K562 (cell line): Measurements from ENCODE around the gene CD48. TPM values are rescaled to one million over a fixed set of nuclear protein-coding genes. Genes with fewer than 3 reads are reported as not detected.

Experiments used
- ATAC-seq: fragments of 200-7000 bp; cut with Tn5 transposase; 3 replicates; pipeline ENCODE4 v1.9.1; 2020; ENCODE audit warnings: moderate library complexity
- BruUV-seq: library from RNA; stranded (reverse); fragments of 400-500 nt; replicated peaks from 2 replicates; lab custom pipeline; 2021; lab: Mats Ljungman, UMichigan
- CTCF ChIA-PET: fragments of 300-600 bp; formaldehyde crosslinking; extraction: SDS; loops from one replicate; lab custom pipeline; 2021; ENCODE audit warnings: low intra/inter-chr PET ratio; lab: Yijun Ruan, JAX
- POLR2A ChIA-PET: fragments of 300-600, 350-650 bp; sonication (Branson Sonifier 250); formaldehyde crosslinking; extraction: SDS; loops from one replicate; lab custom pipeline; 2021; ENCODE audit warnings: antibody characterized with exemption, inconsistent platforms; lab: Yijun Ruan, JAX
- DNase-seq, 4 experiments: peaks; one replicate each; pipeline versions ENCODE4 v3.0.0 to v3.0.0-alpha.2; 2011 to 2018; ENCODE audit warnings: low spot score in 3 of 4, mixed read lengths in 3 of 4; ENCODE audit errors: extremely low read depth in 1 of 4
- FAIRE-seq: peaks from 2 replicates; lab custom pipeline; 2011; peaks lifted over from hg19 to GRCh38; lab: Jason Lieb, UNC
- H2AFZ ChIP-seq: 2 replicates; pipeline ENCODE4 v1.6.0; 2011; ENCODE audit warnings: low read depth, low read length, control low read depth, inconsistent platforms
- H3K27ac ChIP-seq: fragments of 200-600 bp; 3 replicates; pipeline ENCODE4 v1.8.0; 2011; ENCODE audit warnings: low read depth, mild to moderate bottlenecking, control low read depth, inconsistent platforms, low read length, moderate library complexity, mixed read lengths; ENCODE audit errors: extremely low read depth
- H3K27me3 ChIP-seq, 2 experiments: fragments of 300-600 bp in 1 of 2; 2 replicates in 1 of 2; 3 replicates in 1 of 2; pipeline versions ENCODE4 v1.6.0 to v1.8.0; 2011; ENCODE audit warnings: inconsistent platforms in 2 of 2, low read length in 2 of 2, mild to moderate bottlenecking in 1 of 2, mixed read lengths in 1 of 2, moderate library complexity in 1 of 2; ENCODE audit not compliant: control insufficient read depth in 2 of 2, insufficient read depth in 2 of 2
- H3K36me3 ChIP-seq: fragments of 300-600 bp; 3 replicates; pipeline ENCODE4 v1.8.0; 2011; ENCODE audit warnings: mild to moderate bottlenecking, low read length, inconsistent platforms; ENCODE audit not compliant: control insufficient read depth, insufficient read depth
- H3K4me1 ChIP-seq, 2 experiments: fragments of 200-600 bp in 1 of 2; replicated peaks in 1 of 2; 2 replicates in 1 of 2; 3 replicates in 1 of 2; pipeline versions ENCODE4 v1.5.1 to v1.8.0; 2011; ENCODE audit warnings: inconsistent platforms in 2 of 2, low read length in 2 of 2, mild to moderate bottlenecking in 1 of 2, mixed read lengths in 1 of 2, moderate library complexity in 1 of 2; ENCODE audit not compliant: control insufficient read depth in 2 of 2, insufficient read depth in 2 of 2
- H3K4me2 ChIP-seq: 2 replicates; pipeline ENCODE4 v1.6.1; 2011; ENCODE audit warnings: low read length, control low read depth, inconsistent platforms, mixed read lengths; ENCODE audit not compliant: insufficient read depth
- H3K4me3 ChIP-seq: fragments of 200-600 bp; sonication (generic), shearing (Covaris generic); 2 replicates; pipeline ENCODE4 v1.5.1; 2016; ENCODE audit warnings: control low read depth, inconsistent platforms
- H3K79me2 ChIP-seq: fragments of 200-600 bp; 3 replicates; pipeline ENCODE4 v1.8.0; 2011; ENCODE audit warnings: low read length, inconsistent platforms; ENCODE audit not compliant: control insufficient read depth, insufficient read depth
- H3K9ac ChIP-seq, 2 experiments: 2 replicates each; pipeline versions ENCODE4 v1.6.0 to v1.6.1; 2011; ENCODE audit warnings: low read depth in 2 of 2, low read length in 2 of 2, control low read depth in 1 of 2, inconsistent platforms in 1 of 2, mild to moderate bottlenecking in 1 of 2, mixed read lengths in 1 of 2; ENCODE audit not compliant: insufficient read depth in 1 of 2
- H3K9me1 ChIP-seq: one replicate; pipeline ENCODE4 v1.6.0; 2011; ENCODE audit warnings: inconsistent platforms, mild to moderate bottlenecking, low read length, moderate library complexity; ENCODE audit not compliant: control insufficient read depth, insufficient read depth
- H3K9me3 ChIP-seq: replicated peaks from 2 replicates; pipeline ENCODE4 v1.5.1; 2011; ENCODE audit warnings: low read depth, low read length, inconsistent platforms; ENCODE audit not compliant: control insufficient read depth, insufficient read depth
- H4K20me1 ChIP-seq: replicated peaks from 2 replicates; pipeline ENCODE4 v1.6.1; 2011; ENCODE audit warnings: low read length, inconsistent platforms, mixed read lengths; ENCODE audit not compliant: control insufficient read depth, insufficient read depth
- IFI16 ChIP-seq: fragments of 250-450 bp; sonication (Bioruptor Pico); IDR thresholded peaks from 2 replicates; pipeline ENCODE4 v2.1.2; 2022; ENCODE audit warnings: mild to moderate bottlenecking, inconsistent platforms
- RBM17 ChIP-seq: fragments of 200-400 bp; formaldehyde crosslinking; IDR thresholded peaks from 2 replicates; pipeline ENCODE4 v1.6.1; 2017; ENCODE audit warnings: low read depth, mild to moderate bottlenecking, low read length, borderline replicate concordance
- SP2 ChIP-seq: IDR thresholded peaks from 2 replicates; pipeline ENCODE4 v1.6.1; 2011; ENCODE audit warnings: mild to moderate bottlenecking, low read depth, low read length, moderate library complexity; ENCODE audit not compliant: poor library complexity, severe bottlenecking; ENCODE audit errors: extremely low read depth
- STAG1 ChIP-seq: sonication (generic); formaldehyde crosslinking; IDR thresholded peaks from 2 replicates; pipeline ENCODE4 v1.5.0; 2020; ENCODE audit warnings: missing genetic modification reagents, borderline replicate concordance
- ZNF146 ChIP-seq: IDR thresholded peaks from one replicate; pipeline ENCODE4 v1.6.1; 2018; ENCODE audit warnings: missing compliant biosample characterization; ENCODE audit not compliant: unreplicated experiment
- WGBS: fragments of 100-300 bp; shearing (Covaris generic); methylation state at CpG from one replicate; pipeline ENCODE4 v1.1.6; 2016; ENCODE audit warnings: low coverage, mixed read lengths; ENCODE audit not compliant: insufficient coverage; ENCODE audit errors: missing lambda C conversion rate; 5-methylcytosine and 5-hydroxymethylcytosine counted together
- in situ Hi-C: fragments of 300-500 bp; cut with MboI; formaldehyde crosslinking; loops from 4 replicates; pipeline ENCODE4 v1.15.0; 2018; ENCODE audit warnings: inconsistent platforms, mixed read lengths
- intact Hi-C: fragments of 100-400 bp; cut with micrococcal nuclease; formaldehyde crosslinking; loops from 2 replicates; pipeline ENCODE4 v1.14.2; 2022
- polyA plus RNA-seq, 8 experiments: library from polyadenylated mRNA; depleted of rRNA in 4 of 8; stranded (reverse) in 5 of 8; unstranded in 3 of 8; fragments of >200 nt; fragmentation: Nextera tagmentation in 2 of 8; fragmentation: Illumina TruSeq in 1 of 8; extraction: Ambion mirVana in 2 of 8; extraction: Trizol in 1 of 8; gene quantifications; 2 replicates each; pipeline versions ENCODE4 v1.2.1 to v1.2.3, GENCODE V29; 2011 to 2014; ENCODE audit warnings: inconsistent platforms in 1 of 8, missing spikeins in 1 of 8
- total RNA-seq, 7 experiments: library from RNA; depleted of rRNA in 6 of 7; stranded (reverse); fragments of >200 nt in 6 of 7; fragmentation: Illumina TruSeq in 2 of 7; extraction: Trizol in 2 of 7; gene quantifications; 2 replicates each; pipeline versions ENCODE4 v1.2.1 to v1.2.3, GENCODE V29; 2011 to 2021; ENCODE audit warnings: low replicate concordance in 1 of 7

Gene CD48
- total and polyA plus RNA-seq, 9 of the 15 experiments (the other 6 are each of a cell fraction or from before 2014, with no cell fraction given) = 0.10 to 0.42 (median 0.29) TPM; not detected in 3

- H3K9ac ChIP-seq = no peak overlapping the region
- no peak for DNase-seq
- intact Hi-C loops = no loop called here
- H3K36me3 ChIP-seq = no peaks in the 10 kb centered on the region
- H3K4me1 ChIP-seq = peaks cover 0 to 10% of the 10 kb centered on the region in 2 experiments; a peak in 2 of 5 replicates
- H2AFZ ChIP-seq = no peak overlapping the region
- 15% methylated on average over 6 of the region's 8 CpGs for WGBS
- no peaks in the 10 kb centered on the region for H3K9me1 ChIP-seq
- in situ Hi-C loops = no loop called here
- H3K27me3 ChIP-seq = peaks cover 0 to 5% of the 10 kb centered on the region in 2 experiments; a peak in 2 of 5 replicates
- H4K20me1 ChIP-seq = no peaks in the 10 kb centered on the region
- H3K9me3 ChIP-seq = no peaks in the 10 kb centered on the region
- CTCF ChIA-PET = no interaction called here
- POLR2A ChIA-PET = interaction anchor here (0.9 kb wide), 1 partner anchor 25 kb away, joined by 3 read pairs; no protein-coding TSS in a partner anchor
- no peak for FAIRE-seq
- H3K79me2 ChIP-seq = no peaks in the 10 kb centered on the region
- H3K4me3 ChIP-seq = no peak overlapping the region
- H3K27ac ChIP-seq = no peak overlapping the region
- TF ChIP-seq IFI16 (no peak), ZNF146 (CRISPR knock-in tag) (no peak), RBM17 (no peak), SP2 (no peak), STAG1 (CRISPR knock-in tag) (no peak)
- ATAC-seq = no peak
- H3K4me2 ChIP-seq = no peak overlapping the region
- no TSS peak for BruUV-seq
Observed at GRCh38 chr1:160742428-160743127, 31.0 kb upstream of the CD48 start.
